Measurements from ENCODE around the gene FBXO31.

Gene FBXO31

DNA sequence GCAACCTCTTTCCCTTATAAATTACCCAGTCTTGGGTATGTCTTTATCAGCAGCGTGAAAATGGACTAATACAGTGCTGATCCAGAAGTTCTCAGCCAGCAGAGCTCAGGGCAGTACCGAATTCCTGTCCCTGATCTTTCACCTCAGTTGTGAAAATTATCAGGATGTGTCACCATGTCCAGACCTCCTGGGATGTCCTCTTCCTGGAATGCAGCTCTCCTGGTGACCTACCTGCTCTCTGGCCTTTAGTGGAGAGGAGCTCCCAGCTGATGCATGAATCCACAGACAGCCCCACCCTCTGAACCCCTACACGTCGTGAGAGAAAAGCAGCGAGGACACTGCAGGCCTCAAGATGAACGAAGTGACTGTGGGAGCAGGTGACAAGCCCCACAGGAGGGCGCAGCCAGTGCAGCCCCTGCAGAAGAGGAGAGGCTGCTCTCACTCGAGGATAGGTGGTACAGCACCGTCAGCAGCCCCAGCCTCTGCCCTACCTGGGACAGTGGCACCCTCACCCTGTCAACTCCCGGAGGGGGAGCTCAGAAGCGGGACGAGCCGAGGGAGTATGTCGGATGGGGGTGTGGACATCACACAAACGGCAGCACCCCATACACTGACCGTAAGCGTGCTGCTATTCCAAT lies 44.4 kb downstream of the FBXO31 start:
- no peak for DNase-seq

DNA sequence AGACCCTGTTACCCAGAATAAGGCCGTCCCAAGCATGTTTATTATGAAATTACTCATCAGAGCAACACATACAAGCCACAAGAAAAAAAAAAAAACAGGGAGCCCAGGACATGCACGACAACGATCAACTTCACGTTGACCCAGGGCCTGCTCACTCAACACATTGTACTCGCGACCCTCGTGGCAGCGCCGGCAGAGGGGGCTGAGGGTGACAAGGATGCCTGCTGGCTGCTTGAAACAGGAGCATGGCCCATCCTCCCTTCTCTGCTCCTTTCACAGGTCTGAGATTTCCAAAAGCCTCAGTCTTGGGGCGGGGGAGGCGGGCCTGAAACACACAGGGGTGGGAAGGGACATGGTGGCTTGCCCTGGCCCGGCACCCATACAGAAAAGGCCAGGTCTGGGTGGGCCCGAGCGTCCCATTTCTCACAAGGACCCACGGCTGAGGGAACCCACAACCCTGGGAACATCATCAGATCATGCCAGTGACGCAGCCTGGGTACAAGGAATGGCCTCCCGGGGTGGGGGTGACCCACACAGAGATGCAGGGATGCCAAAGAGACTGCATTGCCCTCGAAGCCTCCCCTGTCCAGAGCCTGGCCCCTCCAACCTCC lies 45.3 kb downstream of the FBXO31 start:
- DNase-seq: no peak

DNA sequence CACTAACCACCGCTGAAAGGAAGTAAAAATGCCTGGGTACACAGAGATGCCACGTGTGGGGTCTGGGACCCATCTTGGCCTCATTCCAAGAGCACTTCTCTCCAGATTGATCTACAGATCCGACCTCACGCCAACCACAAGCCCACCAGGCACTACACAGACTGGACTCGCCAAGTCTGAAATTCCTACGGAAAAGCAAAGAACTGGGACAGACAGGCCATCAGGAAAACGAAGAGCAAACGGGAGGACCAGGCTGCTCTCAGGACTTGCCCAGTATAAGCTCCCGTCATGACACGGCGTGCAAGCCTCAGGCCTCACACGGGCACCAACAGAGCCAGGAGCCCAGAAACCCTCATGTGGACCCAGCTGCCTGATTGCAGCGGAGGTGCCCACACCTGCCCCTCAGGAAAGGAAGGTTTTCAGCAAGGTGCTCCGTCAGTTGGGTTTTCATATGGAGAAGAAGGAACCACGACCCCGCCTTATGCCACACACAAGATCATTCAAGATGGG lies 46.3 kb downstream of the FBXO31 start:
- no peak for DNase-seq

DNA sequence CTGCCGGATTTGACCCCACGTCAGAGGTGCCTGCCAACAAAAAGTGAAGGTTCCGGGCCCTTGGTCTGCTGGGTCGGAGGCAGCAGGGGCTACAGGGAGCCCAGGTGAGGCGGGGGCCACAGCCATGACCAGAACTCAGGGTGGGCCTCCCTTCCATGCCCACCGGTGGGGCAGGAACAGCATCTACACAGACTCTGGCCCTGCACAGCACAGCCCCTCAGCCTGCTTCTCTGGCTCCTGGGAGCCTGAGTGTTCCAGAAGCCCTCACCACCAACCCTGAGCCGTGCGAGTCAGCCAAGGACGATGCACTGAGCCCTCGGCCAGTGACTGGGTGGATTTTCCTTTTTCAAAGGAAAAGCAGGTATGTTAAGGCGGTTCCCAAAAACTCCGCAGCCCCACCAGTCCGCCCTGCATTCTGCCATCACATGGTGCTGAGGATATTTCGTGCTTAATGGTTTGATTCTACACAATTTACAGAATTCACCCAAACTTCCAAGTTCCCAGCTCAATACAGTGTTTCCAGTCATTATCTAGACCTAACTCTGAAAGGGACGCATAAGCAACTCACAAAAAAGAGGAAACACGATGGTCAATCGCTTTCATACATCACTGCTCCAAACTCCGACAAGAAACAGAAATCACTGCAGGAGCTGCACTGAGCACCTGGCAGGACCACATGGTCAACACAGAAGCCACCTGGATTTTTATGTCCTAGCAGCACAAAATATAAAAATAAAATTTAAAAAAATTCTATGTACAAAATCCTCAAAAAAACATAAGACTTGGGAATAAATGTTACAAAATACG lies 46.9 kb downstream of the FBXO31 start:
- no peak for DNase-seq

DNA sequence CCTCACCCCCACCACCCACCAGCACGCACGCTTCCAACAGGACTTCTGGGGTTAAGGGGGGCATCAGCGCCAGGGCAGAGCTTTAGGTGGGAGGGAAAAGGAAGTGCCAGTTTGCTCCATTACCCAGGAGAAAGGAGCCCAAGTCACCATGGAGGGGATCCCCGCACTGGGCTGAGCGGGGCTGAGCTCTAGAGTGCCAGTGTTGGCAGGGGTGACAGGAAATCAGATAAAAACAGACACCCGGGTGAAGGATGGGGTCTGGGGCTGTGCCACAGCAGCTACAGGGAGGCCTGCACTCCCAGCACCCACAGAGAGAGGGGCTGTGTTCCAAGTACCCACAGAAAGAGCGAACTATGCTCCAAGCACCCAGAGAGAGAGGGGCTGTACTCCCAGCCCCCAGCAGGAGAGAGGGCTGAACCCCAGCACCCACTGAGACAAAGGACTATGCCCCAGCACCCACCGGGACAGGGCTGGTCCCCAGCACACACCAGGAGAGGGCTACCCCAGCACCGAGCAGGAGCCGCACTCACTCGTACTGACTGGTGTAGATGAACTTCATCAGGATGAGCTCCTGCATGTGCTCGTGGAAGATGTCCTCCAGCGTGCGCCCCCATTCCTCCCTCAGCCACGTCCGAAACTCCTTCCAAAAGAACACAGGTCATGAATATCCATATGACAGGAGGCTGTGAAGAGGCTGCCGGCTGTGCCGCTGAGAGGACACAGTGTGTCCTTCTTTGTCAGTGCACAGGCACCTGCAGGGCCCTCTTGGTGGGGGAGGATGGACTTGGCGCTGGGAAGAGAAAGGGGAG lies 47.7 kb downstream of the FBXO31 start:
- no peak for DNase-seq

DNA sequence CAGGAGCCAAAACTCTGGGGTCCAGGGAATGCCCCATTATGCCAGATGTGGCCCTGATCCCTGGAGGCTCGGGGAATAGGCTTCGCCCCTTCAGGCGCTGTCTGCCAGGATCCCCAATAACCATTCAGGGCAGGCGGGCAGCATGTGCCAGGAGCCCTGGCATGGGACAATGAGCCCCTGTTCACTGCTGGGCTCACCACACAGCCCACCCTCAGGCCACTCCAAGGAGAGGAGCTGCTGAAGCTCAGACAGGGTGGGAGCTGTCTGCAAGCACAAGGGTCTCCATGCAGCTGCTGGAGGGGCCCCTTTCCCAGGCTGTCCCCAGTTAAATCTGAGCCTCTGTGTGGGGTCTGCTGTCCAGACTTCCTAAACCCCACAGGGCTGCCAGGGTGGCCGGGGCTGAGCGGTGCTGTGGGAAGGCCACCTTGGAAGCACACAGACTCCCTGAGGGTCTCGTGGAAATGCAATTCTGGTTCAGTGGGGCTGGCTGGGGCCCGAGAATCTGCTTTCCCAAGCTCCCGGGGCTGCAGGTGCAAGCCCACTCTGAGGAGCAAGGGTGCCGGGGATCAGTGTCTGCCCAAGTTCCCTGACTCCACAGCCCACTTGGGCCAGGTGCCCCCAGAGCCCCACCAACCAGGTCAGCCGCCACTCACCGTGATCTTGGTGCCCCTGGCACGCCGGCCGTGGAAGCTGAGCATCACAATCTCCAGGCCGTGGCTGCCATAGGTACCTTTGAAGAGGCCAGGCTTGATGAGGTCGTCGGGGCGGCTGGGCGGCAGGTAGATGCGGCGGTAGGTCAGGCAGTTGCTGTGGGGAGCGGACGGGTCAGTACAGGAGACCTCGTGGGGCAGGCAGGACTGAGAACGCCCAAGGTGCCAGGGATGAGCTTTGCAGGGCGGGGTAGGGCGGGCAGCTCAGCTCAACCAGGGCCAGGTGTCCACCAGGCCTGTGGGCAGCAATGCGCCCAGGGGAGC lies 48.6 kb downstream of the FBXO31 start:
- DNase-seq: no peak

DNA sequence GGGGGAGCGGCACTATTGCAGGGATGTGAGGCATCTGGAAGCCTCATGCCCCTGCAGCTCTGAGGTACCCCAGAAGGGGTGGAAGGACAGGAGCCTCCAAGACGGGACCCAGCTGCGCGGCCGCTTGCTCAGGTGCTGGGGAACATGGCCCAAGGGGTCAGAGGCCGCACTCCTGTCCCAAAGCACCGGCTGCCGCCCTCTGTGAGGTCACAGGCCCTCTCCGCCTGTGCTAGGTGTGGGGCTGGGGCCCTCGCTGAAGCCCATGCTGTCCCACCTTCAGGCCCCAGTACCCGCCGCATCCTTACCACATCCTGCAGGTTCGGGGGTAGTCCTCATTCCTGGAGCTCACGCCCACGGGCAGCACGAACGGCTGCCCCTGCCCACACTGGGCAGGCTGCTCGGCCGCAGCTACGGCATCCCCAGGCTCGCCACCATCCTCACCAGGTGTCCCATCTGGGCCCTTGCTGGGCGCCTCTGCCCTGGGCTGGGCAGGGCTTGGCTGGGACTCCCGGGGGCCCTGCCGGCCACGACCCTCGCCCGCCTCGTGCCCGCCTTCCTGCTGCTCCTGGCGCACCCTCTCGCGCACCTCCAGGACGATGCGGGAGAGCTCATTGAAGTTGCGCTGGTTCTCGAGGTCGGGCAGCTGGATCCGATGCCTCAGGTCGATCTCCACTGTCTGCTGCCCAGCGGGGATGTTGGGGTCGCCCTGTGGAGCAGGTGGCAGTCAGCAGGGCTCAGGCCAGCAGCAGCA lies 49.8 kb downstream of the FBXO31 start:
- no peak for DNase-seq

DNA sequence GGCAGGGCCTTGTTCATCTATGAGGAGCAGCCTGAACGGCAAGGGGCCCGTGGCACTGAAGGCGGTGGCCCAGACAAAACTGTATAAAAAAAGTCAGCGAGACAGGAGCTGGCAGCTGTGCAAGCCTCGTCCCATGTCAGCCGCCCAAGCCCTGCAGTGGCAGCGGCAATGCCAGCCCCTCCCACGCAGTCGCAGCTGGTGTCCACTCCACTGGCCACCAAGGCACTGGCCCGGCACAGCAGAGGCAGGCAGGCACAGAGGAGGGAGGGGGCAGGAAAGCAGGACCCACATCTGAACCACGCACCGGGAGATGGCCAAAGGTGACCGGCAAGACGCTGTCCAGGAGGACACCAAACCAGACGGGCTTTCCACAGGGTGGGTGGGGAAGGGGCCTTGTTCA lies 50.5 kb downstream of the FBXO31 start:
- DNase-seq: no peak

DNA sequence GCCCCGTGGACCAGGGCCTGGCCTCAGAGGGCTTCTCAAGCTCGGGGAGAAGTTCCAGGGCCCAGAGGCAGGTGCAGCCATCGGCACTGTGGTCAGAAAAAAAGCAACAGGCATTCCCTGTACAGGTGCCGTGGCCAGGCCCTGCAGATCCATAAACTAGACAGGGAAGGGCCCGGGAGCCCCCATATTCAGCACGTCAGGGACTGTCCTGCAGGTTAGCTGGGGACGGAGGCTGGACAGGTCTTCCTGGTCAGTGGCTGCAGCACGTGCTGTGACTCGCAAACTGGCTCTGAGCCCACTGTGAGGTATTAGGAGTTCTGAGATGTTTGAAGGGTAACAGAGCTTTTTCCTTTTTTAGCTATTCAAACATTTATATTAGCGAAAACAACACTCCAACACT lies 51.4 kb downstream of the FBXO31 start:
- no peak for DNase-seq

DNA sequence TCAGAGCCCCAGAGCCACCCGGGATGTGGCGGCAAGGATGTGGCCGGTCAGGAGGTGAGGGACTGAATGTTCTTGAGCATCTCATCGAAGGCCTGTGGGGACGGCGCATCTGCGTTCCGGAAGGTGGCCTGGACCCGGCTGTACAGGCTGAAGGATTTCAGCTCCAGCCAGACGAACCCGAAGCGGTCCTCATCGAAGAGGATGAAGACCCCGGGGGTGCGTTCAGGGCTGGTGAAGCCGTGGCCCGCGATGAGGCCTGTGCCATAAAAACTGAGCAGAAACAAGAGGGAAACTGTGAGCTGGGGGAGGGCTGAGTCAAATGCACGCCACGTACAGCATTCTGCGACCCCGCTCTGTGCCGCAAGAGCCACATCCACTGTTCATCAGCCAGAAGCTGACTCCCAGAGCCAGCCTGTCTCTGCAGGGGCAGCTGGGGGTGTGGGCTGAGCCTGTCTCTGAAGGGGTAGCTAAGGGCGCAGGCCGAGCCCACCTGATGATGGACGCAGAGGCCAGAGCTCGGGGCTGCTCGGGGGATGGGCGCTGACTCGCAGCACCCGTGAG lies 52.3 kb downstream of the FBXO31 start:
- DNase-seq: no peak

DNA sequence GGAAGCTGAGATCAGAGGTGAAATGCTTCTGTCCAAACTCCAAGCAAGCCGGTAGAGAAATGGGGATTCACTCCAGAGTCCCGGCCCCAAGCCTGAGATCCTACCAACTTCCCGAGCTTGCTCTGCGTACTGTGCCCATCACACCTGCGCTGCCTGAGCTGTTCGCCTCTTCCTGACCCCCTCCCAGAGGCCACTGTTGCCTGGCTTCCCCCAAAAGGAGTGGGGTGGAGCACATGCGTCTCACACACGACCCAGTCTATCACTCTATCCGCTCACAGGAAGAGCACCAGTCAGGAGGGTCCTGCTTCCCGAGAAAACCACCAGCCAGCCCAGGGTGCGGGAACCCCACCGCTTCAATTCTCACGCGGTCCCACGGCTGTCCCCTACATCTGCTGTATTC lies 52.9 kb downstream of the FBXO31 start:
- DNase-seq: no peak

DNA sequence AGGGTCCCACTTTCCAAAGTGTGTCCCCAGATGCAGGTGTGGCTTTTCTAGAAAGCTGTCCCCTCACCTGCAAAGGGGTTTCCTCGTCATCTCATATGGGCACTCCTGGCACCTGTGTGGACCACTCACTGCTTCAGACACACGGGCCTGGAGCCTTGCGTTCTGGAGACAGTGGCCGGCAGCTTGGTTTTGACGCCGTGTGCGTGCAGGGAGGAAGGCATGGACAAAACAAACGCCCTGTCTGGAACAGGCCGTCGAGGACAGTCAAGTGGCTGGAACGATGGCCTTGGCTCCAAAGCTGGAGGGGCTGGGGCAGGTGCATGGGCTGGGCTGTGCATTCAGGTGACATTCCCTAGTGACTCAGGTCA lies 53.3 kb downstream of the FBXO31 start:
- DNase-seq: no peak

DNA sequence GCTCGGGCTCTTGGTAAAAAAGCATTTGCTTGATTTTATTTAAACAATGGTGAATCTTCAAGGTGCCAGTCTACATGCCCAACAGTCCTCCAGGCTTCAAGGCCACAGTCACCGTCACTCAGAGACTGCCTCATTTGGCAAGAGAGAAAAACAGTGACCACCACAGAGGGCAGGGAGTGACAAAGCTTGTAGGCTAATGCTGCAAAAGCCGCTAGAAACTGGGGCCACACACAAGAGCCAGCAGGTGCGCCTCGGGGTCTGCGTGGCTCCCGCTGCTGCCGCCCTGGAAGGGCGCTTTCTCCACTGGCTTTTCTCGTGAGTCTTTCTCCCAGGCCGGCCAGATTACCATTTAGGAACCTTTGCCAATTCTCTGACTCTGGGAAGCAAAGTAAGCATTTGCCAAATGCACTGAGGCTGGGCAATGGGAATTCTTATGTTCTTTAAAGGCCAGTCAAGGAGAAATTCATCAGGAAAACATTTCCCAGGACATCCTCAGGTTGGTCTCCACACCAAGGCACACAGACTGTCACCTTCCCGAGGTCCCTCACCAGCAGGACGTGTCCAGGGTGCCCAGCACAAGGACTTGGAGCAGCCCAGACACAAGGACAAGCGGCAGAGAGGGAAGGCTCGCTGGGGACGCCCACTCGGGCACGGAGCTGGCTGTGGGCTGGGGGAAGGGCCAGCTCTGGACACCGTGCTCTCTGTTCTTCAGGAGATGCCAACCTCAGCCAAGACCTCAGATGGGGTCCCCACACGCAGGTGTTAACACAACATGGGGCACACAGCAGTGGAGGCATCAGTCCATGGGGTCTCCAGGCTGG lies 53.9 kb downstream of the FBXO31 start:
- DNase-seq: no peak

DNA sequence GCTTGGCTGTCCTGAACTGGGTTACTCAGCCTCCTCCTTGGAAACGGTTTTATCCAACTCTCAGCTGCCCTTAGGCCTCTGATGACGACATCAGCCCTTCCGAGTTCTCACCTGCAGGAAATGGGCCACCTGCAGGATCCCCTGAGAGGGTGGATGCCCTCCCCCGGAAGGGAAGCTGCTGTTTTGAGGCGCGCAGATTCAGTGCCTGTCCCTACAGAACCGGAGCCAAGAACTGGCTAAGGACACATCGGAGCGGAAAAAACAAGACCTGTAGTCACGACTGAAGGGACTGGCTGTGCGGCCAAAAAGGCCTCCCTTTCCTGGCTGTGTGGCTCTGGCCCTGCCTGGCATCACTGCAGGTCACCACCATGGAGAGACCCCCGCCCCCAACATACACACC lies 54.7 kb downstream of the FBXO31 start:
- DNase-seq: no peak

DNA sequence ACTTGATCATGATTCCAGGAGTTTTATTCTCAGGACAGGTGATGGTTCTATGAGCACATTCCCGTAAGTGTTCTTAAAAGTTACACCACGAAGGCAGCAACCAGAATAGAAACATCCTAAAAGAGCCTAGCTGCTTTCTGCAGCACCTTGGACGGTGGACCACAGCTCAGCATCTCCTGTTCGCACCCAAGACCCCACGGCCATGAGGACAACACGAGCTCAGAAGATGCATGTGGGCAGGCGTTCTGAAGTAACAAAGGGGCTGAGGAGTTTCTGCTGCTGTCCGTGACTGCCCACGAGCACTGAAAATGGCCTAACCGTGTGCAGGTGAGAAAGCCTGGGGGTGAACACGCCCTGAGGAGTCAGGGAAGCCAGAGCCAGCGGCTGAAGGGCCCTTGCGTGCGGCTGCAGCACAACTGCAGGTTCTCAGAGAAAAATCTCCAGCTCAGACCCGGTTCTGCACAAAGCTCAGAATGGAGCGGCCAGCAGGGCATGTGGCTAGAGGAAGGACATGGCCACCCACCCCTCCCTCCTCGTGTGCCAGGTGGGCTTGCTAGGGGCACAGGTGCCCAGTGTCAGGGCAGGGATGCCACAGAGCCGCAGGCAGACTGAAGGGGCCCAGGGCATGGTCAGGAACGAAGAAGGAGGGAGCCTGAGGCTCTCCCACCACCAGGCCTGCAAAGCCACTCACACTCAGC lies 55.6 kb downstream of the FBXO31 start:
- no peak for DNase-seq

DNA sequence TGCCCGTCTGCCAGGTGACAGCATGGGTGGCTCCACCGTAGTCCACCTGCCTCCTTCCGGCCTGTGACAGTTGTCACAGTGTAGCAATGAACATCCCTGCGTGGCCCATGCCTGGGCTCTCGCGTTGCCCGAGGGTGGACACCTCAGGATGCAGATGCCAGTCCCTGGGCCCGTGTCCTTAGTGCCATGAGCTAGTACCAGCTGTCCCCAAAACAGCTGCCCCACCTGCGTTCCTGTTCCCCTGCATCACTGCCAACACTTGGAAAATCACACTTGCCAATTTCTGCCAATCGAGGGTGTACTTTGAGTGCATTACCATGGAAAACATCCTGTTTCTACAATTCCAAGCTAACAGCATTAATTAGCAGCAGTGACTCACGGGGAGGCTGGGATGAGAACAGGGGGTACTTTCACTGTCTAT lies 57.4 kb downstream of the FBXO31 start:
- no peak for DNase-seq

DNA sequence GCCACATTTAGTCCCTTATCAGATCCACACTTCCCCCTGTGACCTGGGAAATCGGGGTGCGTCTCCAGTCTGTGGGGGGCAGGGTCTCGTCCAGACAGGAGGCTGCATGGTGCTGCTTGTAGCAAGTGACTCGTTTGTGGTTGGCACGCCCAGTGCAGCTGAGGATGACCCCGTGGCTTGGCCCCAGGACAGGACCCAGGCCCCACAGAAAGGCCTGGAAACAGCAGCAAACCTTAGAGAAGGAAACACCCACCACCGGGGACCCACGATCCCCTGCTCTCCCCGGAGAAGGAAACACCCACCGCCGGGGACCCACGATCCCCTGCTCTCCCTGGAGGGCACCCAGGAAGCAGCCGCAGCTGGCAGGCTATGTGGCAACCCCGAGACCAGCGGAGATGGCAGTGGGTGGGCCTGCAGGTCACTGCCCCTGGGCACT lies 58.1 kb downstream of the FBXO31 start:
- DNase-seq: no peak

DNA sequence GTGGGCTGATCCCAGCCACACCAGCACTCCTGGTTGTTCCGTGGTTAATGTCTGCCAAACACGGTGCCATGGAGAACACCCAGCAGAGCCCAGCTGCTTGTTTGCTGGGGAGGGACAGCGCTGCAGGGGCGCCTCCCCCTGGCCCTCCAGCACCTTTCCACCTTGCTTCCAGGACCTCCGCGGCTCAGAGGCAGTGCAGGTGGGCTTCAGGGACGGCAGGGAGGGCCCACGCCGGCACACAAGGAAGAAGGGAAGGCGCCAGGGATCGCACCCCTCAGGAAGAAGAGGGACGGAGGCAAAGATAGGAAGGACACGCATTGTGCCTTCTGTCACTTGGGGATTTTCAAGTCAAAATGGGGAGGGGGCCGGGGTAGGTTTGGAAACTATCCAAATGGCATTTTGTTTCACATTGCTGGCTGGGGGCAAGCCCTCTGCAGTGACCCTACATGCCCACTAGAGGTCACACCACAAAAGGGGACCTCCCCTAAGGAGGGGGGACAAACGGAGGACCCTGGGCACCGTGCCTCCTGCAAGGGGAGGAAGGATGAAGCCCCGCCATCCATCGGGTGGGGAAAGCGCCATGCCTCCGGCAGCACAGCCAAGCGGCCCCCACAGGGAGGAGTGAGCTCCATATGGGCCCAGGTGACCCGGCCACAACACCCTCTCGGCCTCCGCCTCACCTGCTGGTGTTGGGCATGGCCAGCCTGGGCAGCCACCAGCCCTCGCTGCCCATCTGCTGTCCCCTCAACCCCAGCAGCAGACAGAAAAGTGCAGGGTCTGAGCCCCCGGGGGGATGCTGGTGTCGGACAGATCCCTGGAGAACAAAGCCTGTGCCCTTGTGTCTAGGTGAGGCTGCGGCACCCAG lies 58.9 kb downstream of the FBXO31 start:
- DNase-seq: no peak
